Muscle layer of duodenum (tissue), 2 donors: Measurements from ENCODE around the gene RBPJL.

Experiments used
- H3K27ac ChIP-seq: one replicate; pipeline ENCODE4 v1.7.0; 2013; ENCODE audit warnings: mild to moderate bottlenecking, low read length
- H3K27me3 ChIP-seq: one replicate; pipeline ENCODE4 v1.7.0; 2013; ENCODE audit warnings: low read depth, mild to moderate bottlenecking, control low read depth, low read length
- H3K36me3 ChIP-seq, 2 donors: one replicate each; pipeline ENCODE4 v1.7.0; 2013; ENCODE audit warnings: low read length in 2 of 2, control low read depth in 1 of 2, mild to moderate bottlenecking in 1 of 2; ENCODE audit not compliant: insufficient read depth in 2 of 2, control insufficient read depth in 1 of 2
- H3K4me1 ChIP-seq, 2 donors: one replicate each; pipeline ENCODE4 v1.7.0; 2013; ENCODE audit warnings: low read length in 2 of 2, mild to moderate bottlenecking in 2 of 2, control low read depth in 1 of 2, moderate library complexity in 1 of 2; ENCODE audit not compliant: insufficient read depth in 2 of 2, control insufficient read depth in 1 of 2
- H3K4me3 ChIP-seq, 2 donors: one replicate each; pipeline ENCODE4 v1.7.0; 2013; ENCODE audit warnings: low read length in 2 of 2, low read depth in 1 of 2, mild to moderate bottlenecking in 1 of 2
- H3K9me3 ChIP-seq, 2 donors: one replicate each; pipeline ENCODE4 v1.7.0; 2013; ENCODE audit warnings: low read length in 2 of 2, control low read depth in 1 of 2, mild to moderate bottlenecking in 1 of 2; ENCODE audit not compliant: control insufficient read depth in 1 of 2
- donor health status: healthy.

RBPJL gene

GRCh38 chr20:45320948-45321595 is 14.4 kb downstream of the RBPJL start:
- Histone ChIP-seq H3K27me3 (peaks cover 9% of the 10 kb centered on the region), H3K27ac (no peak overlapping the region), H3K36me3 (peaks cover 6 to 8% of the 10 kb centered on the region in 2 donors), H3K4me3 (no peak overlapping the region), H3K4me1 (peaks cover 0 to 3% of the 10 kb centered on the region in 2 donors), H3K9me3 (no peaks in the 10 kb centered on the region)

GRCh38 chr20:45322952-45323383 is 16.3 kb downstream of the RBPJL start:
- Histone ChIP-seq H3K4me3 (no peak overlapping the region), H3K4me1 (no peaks in the 10 kb centered on the region), H3K36me3 (peaks cover 16 to 19% of the 10 kb centered on the region in 2 donors), H3K27ac (no peak overlapping the region), H3K9me3 (no peaks in the 10 kb centered on the region), H3K27me3 (no peaks in the 10 kb centered on the region)

- H3K27me3 ChIP-seq = no peaks in the 10 kb centered on the region
- H3K36me3 ChIP-seq = peaks cover 23 to 26% of the 10 kb centered on the region in 2 donors
- H3K9me3 ChIP-seq = no peaks in the 10 kb centered on the region
- H3K4me1 ChIP-seq = no peaks in the 10 kb centered on the region
- H3K4me3 ChIP-seq = no peak overlapping the region
- H3K27ac ChIP-seq = no peak overlapping the region
Measured at GRCh38 chr20:45323731-45324130, 17.1 kb downstream of the RBPJL start.

DNA sequence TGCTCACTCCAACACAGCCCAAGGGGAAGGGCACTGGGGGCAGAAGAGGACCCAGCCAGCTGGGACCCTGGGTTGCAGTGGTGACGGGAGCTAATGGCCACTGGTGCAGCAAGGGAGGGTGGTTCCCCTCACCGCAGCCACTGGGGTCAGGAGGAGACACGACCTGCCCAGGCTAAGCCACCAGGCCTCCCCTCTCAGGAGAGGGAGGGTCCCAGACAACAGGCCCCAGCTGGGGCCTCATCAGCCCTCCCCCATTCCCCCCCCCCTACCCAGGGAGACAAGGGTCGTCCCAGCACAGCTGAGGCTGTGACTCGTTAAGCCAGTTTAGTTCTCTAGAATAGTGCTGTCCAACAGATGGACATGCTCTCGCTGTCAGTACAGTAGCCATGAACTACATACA is 18.7 kb downstream of the RBPJL start:
- H3K27ac ChIP-seq = no peak overlapping the region
- no peaks in the 10 kb centered on the region for H3K27me3 ChIP-seq
- no peak overlapping the region for H3K4me3 ChIP-seq
- H3K9me3 ChIP-seq = no peaks in the 10 kb centered on the region
- H3K36me3 ChIP-seq = peaks cover 40 to 43% of the 10 kb centered on the region in 2 donors
- H3K4me1 ChIP-seq = no peaks in the 10 kb centered on the region

DNA sequence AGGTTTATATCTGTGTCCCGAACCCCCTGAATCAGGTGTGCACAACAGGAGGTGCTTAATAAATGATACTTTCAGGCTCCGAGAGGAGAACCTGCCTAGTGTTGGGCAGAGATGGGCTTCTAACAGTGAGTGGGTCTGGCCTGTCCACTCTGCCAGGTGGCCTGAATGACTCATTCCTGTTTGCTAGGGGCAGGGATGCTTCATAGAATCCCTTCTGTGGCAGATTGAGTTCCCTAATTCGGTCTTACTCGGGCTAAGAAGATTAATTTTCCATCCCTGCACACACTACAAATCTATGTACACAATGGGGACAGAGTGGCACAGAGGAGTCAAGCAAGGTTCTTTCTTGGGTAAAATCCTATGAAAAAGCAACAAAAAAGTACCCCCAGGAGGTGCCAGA is 21.8 kb downstream of the RBPJL start:
- H3K27me3 ChIP-seq = no peaks in the 10 kb centered on the region
- H3K36me3 ChIP-seq = peaks cover 61 to 65% of the 10 kb centered on the region in 2 donors
- no peak overlapping the region for H3K27ac ChIP-seq
- no peak overlapping the region for H3K4me3 ChIP-seq
- H3K4me1 ChIP-seq = no peaks in the 10 kb centered on the region
- H3K9me3 ChIP-seq = no peaks in the 10 kb centered on the region

DNA sequence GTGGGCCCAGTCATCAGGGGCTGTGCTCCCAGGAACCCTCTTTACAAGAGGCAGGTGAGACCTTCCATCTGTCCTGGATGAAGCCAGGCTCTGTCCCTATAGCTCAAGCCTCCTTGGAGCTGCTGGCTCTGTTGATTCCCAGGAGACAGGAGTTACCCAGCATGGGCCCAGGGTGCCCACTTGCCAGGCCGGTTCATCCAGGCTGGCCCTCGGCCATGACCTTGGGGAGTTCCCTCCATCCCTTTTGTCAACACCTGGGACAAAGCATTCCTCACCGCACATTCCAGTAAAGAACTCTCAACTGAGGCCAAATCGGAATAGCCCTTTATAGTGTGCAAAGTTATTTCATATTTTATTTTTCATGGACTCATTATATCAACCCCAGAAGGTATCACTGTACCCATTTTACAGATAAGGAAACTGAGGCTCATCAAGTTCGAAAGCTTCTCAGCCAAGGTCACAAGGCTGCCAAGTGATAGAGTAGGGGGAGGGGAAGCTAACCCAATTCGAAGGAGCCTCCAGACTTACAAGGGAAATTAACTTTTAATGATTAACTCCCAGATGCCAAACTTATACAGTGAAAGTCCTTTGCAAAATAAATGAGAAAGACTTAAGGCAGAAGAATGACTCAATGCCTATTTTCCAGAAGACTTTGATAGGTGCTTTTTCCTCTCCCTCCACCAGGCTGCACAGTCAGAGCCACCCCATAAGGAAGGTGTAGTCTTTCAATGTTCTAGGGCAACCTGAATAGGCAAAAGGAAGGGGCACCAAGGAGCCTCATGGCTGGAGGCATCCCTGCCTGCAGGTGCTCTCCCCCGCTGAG is 23.1 kb downstream of the RBPJL start:
- Histone ChIP-seq H3K27ac (no peak overlapping the region), H3K27me3 (no peaks in the 10 kb centered on the region), H3K36me3 (peaks cover 61 to 65% of the 10 kb centered on the region in 2 donors), H3K4me1 (no peaks in the 10 kb centered on the region), H3K4me3 (no peak overlapping the region), H3K9me3 (no peaks in the 10 kb centered on the region)

- H3K9me3 ChIP-seq = no peaks in the 10 kb centered on the region
- peaks cover 57 to 65% of the 10 kb centered on the region in 2 donors for H3K36me3 ChIP-seq
- no peaks in the 10 kb centered on the region for H3K4me1 ChIP-seq
- H3K27me3 ChIP-seq = no peaks in the 10 kb centered on the region
- H3K27ac ChIP-seq = no peak overlapping the region
- H3K4me3 ChIP-seq = no peak overlapping the region
Measured at GRCh38 chr20:45330476-45330875, 23.8 kb downstream of the RBPJL start.

DNA sequence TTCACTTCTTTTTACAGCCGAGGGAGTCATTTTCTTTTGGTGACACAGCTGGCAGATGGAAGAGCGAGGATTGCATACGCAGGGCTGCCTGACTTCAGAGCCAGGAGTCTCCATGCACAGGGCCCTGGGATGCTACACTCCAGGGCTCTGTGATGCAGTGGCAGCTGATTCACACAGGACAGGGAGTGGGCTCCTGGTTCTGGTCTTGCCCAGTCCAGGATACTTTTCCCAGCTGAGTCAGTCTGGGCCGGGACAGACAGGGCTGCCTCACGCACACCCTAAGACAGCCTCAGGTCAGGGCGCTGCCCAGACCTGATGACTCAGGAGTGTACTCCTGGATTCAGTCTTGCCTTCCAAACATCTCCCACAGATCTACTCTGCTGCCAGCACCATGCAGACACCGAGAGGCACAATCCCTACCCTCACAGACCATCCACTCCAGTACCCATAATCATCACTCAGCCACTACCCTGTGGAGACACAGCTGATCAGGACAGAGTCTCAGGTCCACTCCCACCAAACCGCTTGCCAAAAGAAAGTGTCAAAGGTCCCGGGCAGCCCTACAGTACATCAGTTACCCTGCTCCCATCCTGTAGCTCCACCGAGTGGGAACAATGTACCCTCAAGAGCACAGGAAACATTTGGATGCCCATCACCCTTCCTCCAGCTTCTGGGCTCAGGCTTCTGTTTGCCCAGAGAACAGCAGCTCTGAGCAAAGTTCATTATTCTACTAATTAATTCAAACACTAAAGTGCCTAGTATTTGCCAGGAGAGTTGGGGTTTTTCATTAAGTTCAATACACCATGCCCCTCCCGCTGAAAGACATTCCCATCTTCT is 30.1 kb downstream of the RBPJL start:
- H3K9me3 ChIP-seq = no peaks in the 10 kb centered on the region
- H3K36me3 ChIP-seq = peaks cover 11 to 19% of the 10 kb centered on the region in 2 donors
- peak overlapping the region; percentile 98 for H3K27ac ChIP-seq
- peaks cover 30 to 38% of the 10 kb centered on the region in 2 donors for H3K4me1 ChIP-seq
- no peak overlapping the region for H3K4me3 ChIP-seq
- no peaks in the 10 kb centered on the region for H3K27me3 ChIP-seq

DNA sequence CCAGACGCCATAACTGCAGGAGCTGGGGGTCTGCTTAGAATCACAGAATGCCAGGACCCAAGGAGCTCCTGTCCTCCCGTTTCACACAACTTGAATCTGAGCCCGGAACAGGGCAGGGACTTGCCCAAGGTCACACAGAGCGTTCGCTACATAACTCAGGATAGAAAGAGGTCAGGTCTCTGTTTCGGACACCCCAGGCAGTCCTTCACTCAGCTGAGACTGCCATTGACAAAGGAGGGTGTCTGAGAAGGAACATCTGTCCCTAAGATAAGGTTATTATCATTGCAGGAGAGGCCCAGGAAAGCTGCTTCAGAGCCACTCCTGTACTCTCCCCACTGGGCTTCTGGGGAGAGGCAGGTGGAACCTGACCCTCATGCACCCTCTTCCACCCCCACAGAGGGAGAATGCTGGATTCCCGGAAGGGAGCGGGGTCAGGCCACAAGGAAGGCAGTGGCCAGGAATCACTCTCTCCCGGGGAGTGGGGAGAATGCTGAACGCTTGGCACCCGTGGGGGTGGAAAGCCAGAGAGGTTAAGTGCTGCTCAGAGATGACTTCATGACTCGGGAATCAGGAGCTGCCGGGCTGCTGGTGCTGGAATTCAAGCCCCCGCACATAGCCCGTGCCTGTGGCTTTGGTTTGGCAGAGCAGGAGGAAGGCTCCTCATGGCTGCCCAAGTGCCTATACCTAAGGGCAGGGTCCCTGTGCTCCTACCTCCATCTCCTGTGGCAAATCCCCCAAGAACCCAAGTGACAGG is 30.9 kb downstream of the RBPJL start:
- Histone ChIP-seq H3K4me3 (peak overlapping the region; percentile 15 to 48), H3K27ac (peak overlapping the region; percentile 98)

DNA sequence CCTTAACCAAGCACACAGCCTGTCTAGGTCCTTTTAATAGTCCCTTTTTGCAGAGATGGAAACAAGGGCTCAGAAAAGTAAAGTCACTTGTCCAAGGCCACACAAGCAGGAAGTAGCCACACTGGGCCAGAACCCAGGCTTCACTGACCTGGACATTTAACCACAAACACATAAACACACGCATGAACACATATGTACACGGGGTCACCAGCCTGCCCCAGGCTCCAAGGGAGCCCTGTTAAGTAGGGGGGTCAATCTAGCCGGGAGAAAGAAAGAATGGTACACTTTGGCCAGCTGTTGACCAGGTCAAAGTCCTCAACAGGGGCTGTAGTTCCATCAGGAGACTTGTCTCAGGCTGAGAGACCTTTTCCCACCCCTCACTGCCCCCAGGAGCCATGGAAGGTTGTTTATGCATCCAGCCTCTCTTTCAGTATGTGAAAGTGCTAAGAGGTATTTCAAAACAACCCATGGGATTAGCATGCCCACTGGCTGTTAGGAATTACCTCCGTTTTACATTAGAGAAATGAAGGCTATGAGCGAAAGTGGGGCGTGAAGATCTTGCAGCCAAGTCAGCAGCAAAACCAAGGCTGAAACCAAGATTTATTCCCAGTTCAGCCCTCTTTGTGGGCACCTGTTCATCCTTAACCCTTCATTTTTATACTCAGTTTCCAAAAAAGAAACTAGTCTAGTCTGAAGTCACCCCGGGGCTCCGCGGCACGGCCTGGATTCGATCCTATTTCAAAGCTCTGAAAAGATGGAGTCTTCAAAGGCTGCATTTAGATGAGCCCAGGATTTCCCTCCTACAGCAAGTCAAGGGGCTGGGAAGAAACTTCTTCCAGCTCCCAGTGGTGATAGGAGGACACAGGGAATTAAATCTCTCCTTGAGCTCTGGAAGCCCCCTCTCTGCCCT is 31.7 kb downstream of the RBPJL start:
- H3K36me3 ChIP-seq = peaks cover 4 to 8% of the 10 kb centered on the region in 2 donors
- peaks cover 31 to 51% of the 10 kb centered on the region in 2 donors for H3K4me1 ChIP-seq
- peak overlapping the region; percentile 98 for H3K27ac ChIP-seq
- H3K9me3 ChIP-seq = no peaks in the 10 kb centered on the region
- H3K4me3 ChIP-seq = peak overlapping the region; percentile 15 to 48
- no peaks in the 10 kb centered on the region for H3K27me3 ChIP-seq

More for the DNA sequence above, 30.9 kb downstream of the RBPJL start:
- Histone ChIP-seq H3K9me3 (no peaks in the 10 kb centered on the region), H3K27me3 (no peaks in the 10 kb centered on the region), H3K4me1 (peaks cover 31 to 44% of the 10 kb centered on the region in 2 donors), H3K36me3 (peaks cover 8 to 14% of the 10 kb centered on the region in 2 donors)
